SU-DHL-6 (cell line): ENCODE results near the gene CCDC157.

Source experiments
- EZH2phosphoT487 ChIP-seq: fragments of 200-600 bp; sonication (generic), shearing (Covaris generic); conservative IDR thresholded peaks from 2 replicates; pipeline ENCODE4 v1.6.1; 2018; ENCODE audit warnings: mild to moderate bottlenecking, antibody characterized with exemption, low read length, moderate library complexity, mixed read lengths
- TF ChIP-seq, protein P1 (sequence below): fragments of 200-600 bp; sonication (generic); IDR thresholded peaks from one replicate; pipeline ENCODE4 v1.5.1; 2017; ENCODE audit warnings: antibody characterized with exemption, mild to moderate bottlenecking, low read length, moderate library complexity; ENCODE audit not compliant: insufficient read depth, poor library complexity, severe bottlenecking

DNA sequence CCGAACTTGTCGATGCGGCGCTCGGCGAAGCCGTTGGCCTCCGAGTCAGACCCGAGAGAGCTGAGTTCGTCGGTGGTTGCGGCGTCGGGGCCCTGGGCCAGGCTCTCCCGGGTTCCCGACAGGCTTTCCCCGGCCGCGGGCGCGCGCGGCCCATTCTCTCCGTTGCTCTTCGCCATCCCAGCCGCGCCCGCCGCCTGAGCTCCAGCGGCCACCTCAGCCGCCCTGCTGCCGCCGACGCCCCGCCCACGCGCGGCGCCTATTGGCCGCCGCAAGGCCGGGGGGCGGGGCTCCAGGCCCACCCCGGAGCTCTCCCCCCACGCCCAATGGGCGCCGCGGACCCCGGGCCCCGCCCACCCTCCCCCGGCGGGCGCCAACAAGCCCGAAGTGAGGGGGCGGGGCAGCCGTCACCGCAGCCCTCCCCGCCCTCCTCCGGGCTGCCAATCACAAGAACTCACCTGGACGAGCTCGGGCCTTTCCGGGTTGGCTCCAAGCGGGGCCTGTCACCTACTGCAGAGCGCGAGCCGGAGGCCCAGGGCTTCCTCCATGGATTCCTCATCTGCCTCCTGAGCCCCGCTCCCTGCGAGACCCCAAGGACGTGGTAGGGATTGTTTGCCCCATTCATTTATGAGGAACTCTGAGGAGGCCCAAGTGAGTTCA lies 30.0 kb upstream of the CCDC157 start, which contains the start of gene TBC1D10A:
- TF ChIP-seq, protein P1, sequence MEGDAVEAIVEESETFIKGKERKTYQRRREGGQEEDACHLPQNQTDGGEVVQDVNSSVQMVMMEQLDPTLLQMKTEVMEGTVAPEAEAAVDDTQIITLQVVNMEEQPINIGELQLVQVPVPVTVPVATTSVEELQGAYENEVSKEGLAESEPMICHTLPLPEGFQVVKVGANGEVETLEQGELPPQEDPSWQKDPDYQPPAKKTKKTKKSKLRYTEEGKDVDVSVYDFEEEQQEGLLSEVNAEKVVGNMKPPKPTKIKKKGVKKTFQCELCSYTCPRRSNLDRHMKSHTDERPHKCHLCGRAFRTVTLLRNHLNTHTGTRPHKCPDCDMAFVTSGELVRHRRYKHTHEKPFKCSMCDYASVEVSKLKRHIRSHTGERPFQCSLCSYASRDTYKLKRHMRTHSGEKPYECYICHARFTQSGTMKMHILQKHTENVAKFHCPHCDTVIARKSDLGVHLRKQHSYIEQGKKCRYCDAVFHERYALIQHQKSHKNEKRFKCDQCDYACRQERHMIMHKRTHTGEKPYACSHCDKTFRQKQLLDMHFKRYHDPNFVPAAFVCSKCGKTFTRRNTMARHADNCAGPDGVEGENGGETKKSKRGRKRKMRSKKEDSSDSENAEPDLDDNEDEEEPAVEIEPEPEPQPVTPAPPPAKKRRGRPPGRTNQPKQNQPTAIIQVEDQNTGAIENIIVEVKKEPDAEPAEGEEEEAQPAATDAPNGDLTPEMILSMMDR, result no peak
- TF ChIP-seq EZH2phosphoT487, result no peak
